ENCODE data around the gene STK32B. TPM values are rescaled to one million over a fixed set of nuclear protein-coding genes. Genes with fewer than 3 reads are reported as not detected.

STK32B gene
- total RNA-seq, 1 experiment from 2014 or later: 15.1 TPM

DNA sequence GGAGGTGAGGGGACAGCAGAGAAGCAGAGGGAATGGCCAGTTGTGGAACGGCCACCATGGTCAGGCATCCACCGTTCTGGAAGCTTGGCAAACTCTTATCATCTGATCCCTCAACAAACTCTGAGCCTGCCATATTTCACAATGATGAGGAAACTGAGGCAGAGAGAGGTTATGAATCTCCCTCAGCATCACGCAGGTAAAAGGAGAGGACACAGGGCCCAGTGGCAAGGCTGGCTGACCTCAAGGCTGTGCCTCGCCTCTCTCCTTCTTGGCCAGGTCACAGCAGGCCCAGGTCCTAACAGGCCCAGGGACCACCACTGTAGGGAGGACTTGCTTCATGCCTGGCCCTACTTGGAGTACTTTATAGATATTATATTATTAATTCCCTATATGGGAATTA lies 414.2 kb downstream of the STK32B start:
- BruUV-seq (replicated peaks): no TSS peak
- H3K36me3 ChIP-seq (ENCODE audit: insufficient read depth, low read length, poor library complexity, severe bottlenecking): no peaks in the 10 kb centered on the region
- H3K27me3 ChIP-seq (replicated peaks; ENCODE audit: insufficient read depth, low read depth, low read length, poor library complexity): no peaks in the 10 kb centered on the region
- ChIA-PET CTCF (no interaction called here), POLR2A (ENCODE audit: low non-redundant PET) (no interaction called here)
- H3K4me3 ChIP-seq (ENCODE audit: low read depth, low read length, poor library complexity, severe bottlenecking): no peak overlapping the region
- DNase-seq (ENCODE audit: low spot score): no peak
- intact Hi-C loops (cut with micrococcal nuclease; ENCODE audit: unreplicated experiment): no loop called here
- TF ChIP-seq CTCF (conservative IDR thresholded peaks at IDR 0.05; ENCODE audit: low read depth, low read length) (no peak), EZH2 (IDR thresholded peaks at IDR 0.05; ENCODE audit: borderline replicate concordance, low read depth, low read length, poor library complexity, severe bottlenecking) (no peak)
- no peaks in the 10 kb centered on the region for H3K4me1 ChIP-seq (ENCODE audit: insufficient read depth, low read length, poor library complexity, severe bottlenecking)
- no peaks in the 10 kb centered on the region for H3K9me3 ChIP-seq (ENCODE audit: low read depth, low read length, poor library complexity, severe bottlenecking)
- no peak overlapping the region for H3K27ac ChIP-seq (ENCODE audit: low read depth, low read length, poor library complexity, severe bottlenecking)

DNA sequence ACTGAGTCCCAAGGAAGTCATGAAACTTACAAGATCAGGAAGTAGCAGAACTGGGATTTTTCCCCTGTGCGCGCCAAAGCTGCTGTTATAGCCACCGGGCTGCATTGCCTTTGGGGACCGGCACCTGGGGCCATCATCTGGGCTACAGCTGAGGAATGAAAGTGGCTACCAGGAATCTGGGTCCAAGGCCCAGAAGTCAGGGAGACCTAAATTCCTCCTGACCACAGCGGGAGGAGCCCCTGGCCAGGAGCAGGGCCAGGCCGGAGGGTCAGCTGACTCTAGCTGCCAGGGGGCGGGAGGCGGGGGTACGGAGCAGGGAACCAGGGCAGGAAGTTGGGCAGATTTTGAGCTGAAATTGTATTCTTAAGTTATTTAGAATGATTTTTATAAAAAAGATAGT lies 414.7 kb downstream of the STK32B start:
- TF ChIP-seq CTCF (conservative IDR thresholded peaks at IDR 0.05; ENCODE audit: low read depth, low read length) (no peak), EZH2 (IDR thresholded peaks at IDR 0.05; ENCODE audit: borderline replicate concordance, low read depth, low read length, poor library complexity, severe bottlenecking) (no peak)
- no TSS peak for BruUV-seq (replicated peaks)
- no peaks in the 10 kb centered on the region for H3K4me1 ChIP-seq (ENCODE audit: insufficient read depth, low read length, poor library complexity, severe bottlenecking)
- DNase-seq (ENCODE audit: low spot score): no peak
- no peaks in the 10 kb centered on the region for H3K9me3 ChIP-seq (ENCODE audit: low read depth, low read length, poor library complexity, severe bottlenecking)
- POLR2A ChIA-PET (ENCODE audit: low non-redundant PET): no interaction called here
- intact Hi-C loops (cut with micrococcal nuclease; ENCODE audit: unreplicated experiment): no loop called here
- no peak overlapping the region for H3K4me3 ChIP-seq (ENCODE audit: low read depth, low read length, poor library complexity, severe bottlenecking)
- H3K36me3 ChIP-seq (ENCODE audit: insufficient read depth, low read length, poor library complexity, severe bottlenecking): no peaks in the 10 kb centered on the region
- no peaks in the 10 kb centered on the region for H3K27me3 ChIP-seq (replicated peaks; ENCODE audit: insufficient read depth, low read depth, low read length, poor library complexity)
- CTCF ChIA-PET: no interaction called here
- H3K27ac ChIP-seq (ENCODE audit: low read depth, low read length, poor library complexity, severe bottlenecking): no peak overlapping the region

DNA sequence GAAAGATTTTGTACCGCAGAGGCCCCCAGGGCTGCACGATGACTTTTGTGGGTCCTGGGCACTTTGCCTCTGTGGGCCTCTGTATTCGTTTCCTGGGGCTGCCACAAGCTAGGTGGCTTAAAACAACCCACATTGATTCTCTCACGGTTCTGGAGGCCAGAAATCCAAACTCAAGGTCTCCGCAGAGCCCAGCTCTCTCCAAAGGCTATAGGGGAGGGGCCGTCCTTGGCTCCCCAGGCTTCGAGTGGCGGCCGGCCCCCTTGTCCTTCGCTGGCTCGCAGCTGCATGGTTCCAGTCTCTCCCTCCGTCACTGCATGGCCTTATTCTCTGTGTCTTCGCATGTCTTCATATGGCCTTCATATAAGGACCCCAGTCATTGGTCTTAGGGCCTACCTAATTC lies 415.8 kb downstream of the STK32B start:
- Histone ChIP-seq H3K36me3 (ENCODE audit: insufficient read depth, low read length, poor library complexity, severe bottlenecking) (no peaks in the 10 kb centered on the region), H3K4me3 (ENCODE audit: low read depth, low read length, poor library complexity, severe bottlenecking) (no peak overlapping the region), H3K27me3 (replicated peaks; ENCODE audit: insufficient read depth, low read depth, low read length, poor library complexity) (no peaks in the 10 kb centered on the region), H3K9me3 (ENCODE audit: low read depth, low read length, poor library complexity, severe bottlenecking) (no peaks in the 10 kb centered on the region), H3K4me1 (ENCODE audit: insufficient read depth, low read length, poor library complexity, severe bottlenecking) (no peaks in the 10 kb centered on the region), H3K27ac (ENCODE audit: low read depth, low read length, poor library complexity, severe bottlenecking) (no peak overlapping the region)
- ChIA-PET POLR2A (ENCODE audit: low non-redundant PET) (no interaction called here), CTCF (no interaction called here)
- intact Hi-C loops (cut with micrococcal nuclease; ENCODE audit: unreplicated experiment): no loop called here
- no peak for DNase-seq (ENCODE audit: low spot score)
- TF ChIP-seq EZH2 (IDR thresholded peaks at IDR 0.05; ENCODE audit: borderline replicate concordance, low read depth, low read length, poor library complexity, severe bottlenecking) (no peak), CTCF (conservative IDR thresholded peaks at IDR 0.05; ENCODE audit: low read depth, low read length) (no peak)
- BruUV-seq (replicated peaks): no TSS peak

All from A673 (cell line).